WTC11 (cell line): ENCODE measurements around the gene CGNL1. TPM values are rescaled to one million over a fixed set of nuclear protein-coding genes. Genes with fewer than 3 reads are reported as not detected.

Experiments
- ATAC-seq: fragments of 200-7000 bp; cut with Tn5 transposase; 2 replicates; pipeline ENCODE4 v1.10.0; 2021; ENCODE audit warnings: mild to moderate bottlenecking, moderate library complexity
- CTCF ChIA-PET: fragments of 300-600 bp; sonication (Branson Sonifier 250); formaldehyde crosslinking; loops from one replicate; lab custom pipeline; 2021; ENCODE audit warnings: antibody characterized with exemption; lab: Charles Lee
- POLR2A ChIA-PET: fragments of 350-600 bp; sonication (Branson Sonifier 250); formaldehyde crosslinking; loops from one replicate; lab custom pipeline; 2021; ENCODE audit warnings: antibody characterized with exemption; lab: Charles Lee
- DNase-seq: peaks from one replicate; pipeline ENCODE4 v3.0.0; 2021; ENCODE audit warnings: low spot score
- H3K27ac Mint-ChIP-seq: 2 replicates; pipeline ENCODE4 v1.8.0; 2021; ENCODE audit warnings: mixed read lengths
- H3K27me3 Mint-ChIP-seq: 2 replicates; pipeline ENCODE4 v1.8.0; 2021; ENCODE audit warnings: low read depth, mild to moderate bottlenecking, moderate library complexity, mixed read lengths
- H3K36me3 Mint-ChIP-seq: 2 replicates; pipeline ENCODE4 v1.8.0; 2021; ENCODE audit warnings: mixed read lengths
- H3K4me1 Mint-ChIP-seq: 2 replicates; pipeline ENCODE4 v1.8.0; 2022; ENCODE audit warnings: mixed read lengths
- H3K4me3 Mint-ChIP-seq: 2 replicates; pipeline ENCODE4 v1.8.0; 2021; ENCODE audit warnings: mild to moderate bottlenecking, moderate library complexity, mixed read lengths
- H3K9me3 Mint-ChIP-seq: 2 replicates; pipeline ENCODE4 v1.8.0; 2021; ENCODE audit warnings: mixed read lengths
- ATF6 ChIP-seq: sonication (generic); formaldehyde crosslinking; IDR thresholded peaks from 2 replicates; pipeline ENCODE4 v1.8.1; 2023; ENCODE audit warnings: mild to moderate bottlenecking, missing genetic modification reagents
- E2F4 ChIP-seq: sonication (generic); formaldehyde crosslinking; IDR thresholded peaks from 2 replicates; pipeline ENCODE4 v1.8.1; 2022; ENCODE audit warnings: low read depth, mild to moderate bottlenecking, moderate library complexity, missing genetic modification reagents, borderline replicate concordance
- ELF4 ChIP-seq: sonication (generic); formaldehyde crosslinking; IDR thresholded peaks from 2 replicates; pipeline ENCODE4 v1.8.1; 2022; ENCODE audit warnings: low read depth, mild to moderate bottlenecking, moderate library complexity, missing genetic modification reagents
- EMX1 ChIP-seq: fragments of 250-450 bp; sonication (Bioruptor Pico); IDR thresholded peaks from 2 replicates; pipeline ENCODE4 v1.8.0; 2021; ENCODE audit warnings: mild to moderate bottlenecking
- FOXK1 ChIP-seq: sonication (generic); formaldehyde crosslinking; IDR thresholded peaks from 2 replicates; pipeline ENCODE4 v1.8.0; 2022; ENCODE audit warnings: mild to moderate bottlenecking, moderate library complexity, missing genetic modification reagents
- GRHL2 ChIP-seq: fragments of 250-450 bp; sonication (Bioruptor Pico); IDR thresholded peaks from 2 replicates; pipeline ENCODE4 v1.8.0; 2022; ENCODE audit warnings: mild to moderate bottlenecking, moderate library complexity; ENCODE audit not compliant: insufficient replicate concordance, severe bottlenecking
- KAT7 ChIP-seq: sonication (generic); formaldehyde crosslinking; IDR thresholded peaks from 2 replicates; pipeline ENCODE4 v1.8.1; 2023; ENCODE audit warnings: missing genetic modification reagents, mild to moderate bottlenecking, borderline replicate concordance
- MXD4 ChIP-seq: fragments of 250-450 bp; sonication (Bioruptor Pico); IDR thresholded peaks from 2 replicates; pipeline ENCODE4 v1.8.0; 2021; ENCODE audit warnings: mild to moderate bottlenecking, moderate library complexity, borderline replicate concordance
- NFATC4 ChIP-seq: fragments of 250-450 bp; sonication (Bioruptor Pico); IDR thresholded peaks from 2 replicates; pipeline ENCODE4 v1.9.0; 2021; ENCODE audit warnings: mild to moderate bottlenecking
- NR3C1 ChIP-seq: sonication (generic); formaldehyde crosslinking; conservative IDR thresholded peaks from 2 replicates; pipeline ENCODE4 v1.8.1; 2023; ENCODE audit warnings: low read depth, mild to moderate bottlenecking, missing genetic modification reagents
- PREB ChIP-seq: sonication (generic); formaldehyde crosslinking; IDR thresholded peaks from 2 replicates; pipeline ENCODE4 v1.8.1; 2022; ENCODE audit warnings: mild to moderate bottlenecking, missing genetic modification reagents, moderate library complexity, borderline replicate concordance
- SOX15 ChIP-seq: fragments of 250-450 bp; sonication (Bioruptor Pico); IDR thresholded peaks from 2 replicates; pipeline ENCODE4 v1.9.0; 2021; ENCODE audit warnings: mild to moderate bottlenecking
- TEAD1 ChIP-seq: sonication (generic); formaldehyde crosslinking; IDR thresholded peaks from 2 replicates; pipeline ENCODE4 v1.8.0; 2022; ENCODE audit warnings: mild to moderate bottlenecking, missing genetic modification reagents
- TEAD4 ChIP-seq: sonication (generic); formaldehyde crosslinking; IDR thresholded peaks from 2 replicates; pipeline ENCODE4 v1.8.0; 2022; ENCODE audit warnings: mild to moderate bottlenecking, missing genetic modification reagents
- ZNF138 ChIP-seq: sonication (generic); formaldehyde crosslinking; conservative IDR thresholded peaks from 2 replicates; pipeline ENCODE4 v1.8.1; 2022; ENCODE audit warnings: mild to moderate bottlenecking, moderate library complexity, missing genetic modification reagents
- ZNF232 ChIP-seq: sonication (generic); formaldehyde crosslinking; IDR thresholded peaks from 2 replicates; pipeline ENCODE4 v1.8.0; 2022; ENCODE audit warnings: mild to moderate bottlenecking, missing genetic modification reagents
- ZNF396 ChIP-seq: fragments of 250-450 bp; sonication (Bioruptor Pico); IDR thresholded peaks from 2 replicates; pipeline ENCODE4 v1.8.0; 2021; ENCODE audit warnings: mild to moderate bottlenecking, moderate library complexity, borderline replicate concordance
- ZNF512 ChIP-seq: sonication (generic); formaldehyde crosslinking; IDR thresholded peaks from 2 replicates; pipeline ENCODE4 v1.8.1; 2022; ENCODE audit warnings: missing genetic modification reagents, borderline replicate concordance
- ZNF532 ChIP-seq: fragments of 250-450 bp; sonication (Bioruptor Pico); IDR thresholded peaks from 2 replicates; pipeline ENCODE4 v1.9.0; 2021; ENCODE audit warnings: mild to moderate bottlenecking, borderline replicate concordance
- total RNA-seq: library from RNA; stranded (reverse); gene quantifications from 3 replicates; pipeline ENCODE4 v1.2.3, GENCODE V29; 2021

CGNL1 gene
- total RNA-seq, 1 experiment from 2014 or later: 57.3 TPM

- POLR2A ChIA-PET: no interaction called here
- peaks cover 29% of the 10 kb centered on the region for H3K4me1 Mint-ChIP-seq
- CTCF ChIA-PET: no interaction called here
- TF ChIP-seq NR3C1 (CRISPR knock-in tag) (no peak), ZNF396 (no peak)
- peaks cover 26% of the 10 kb centered on the region for H3K36me3 Mint-ChIP-seq
- ATAC-seq (no peak), DNase-seq (no peak)
- peak overlapping the region; percentile 20; the same call in 1 of the 2 replicates for H3K27ac Mint-ChIP-seq
- H3K4me3 Mint-ChIP-seq: no peak overlapping the region
- H3K9me3 Mint-ChIP-seq: no peaks in the 10 kb centered on the region
- no peaks in the 10 kb centered on the region for H3K27me3 Mint-ChIP-seq
These were observed 96.6 kb downstream of the CGNL1 start for GRCh38 chr15:57472861-57473260.

GRCh38 chr15:57476533-57476975 is 100.2 kb downstream of the CGNL1 start:
- ATAC-seq: no peak

More at GRCh38 chr15:57476533-57476975, 100.2 kb downstream of the CGNL1 start:
- POLR2A ChIA-PET: no interaction called here
- CTCF ChIA-PET: interaction anchor here (1.4 to 2.5 kb wide), 3 partner anchors 10 to 136 kb away, joined by 3 to 10 read pairs (median 5); no protein-coding TSS in a partner anchor
- no peaks in the 10 kb centered on the region for H3K9me3 Mint-ChIP-seq
- no peak for TF ChIP-seq ZNF138 (CRISPR knock-in tag)
- TF ChIP-seq ATF6 (CRISPR knock-in tag): no peak
- TF ChIP-seq ZNF532: no peak
- no peak for TF ChIP-seq KAT7 (CRISPR knock-in tag)
- TF ChIP-seq NFATC4 (CRISPR knock-in tag): no peak
- no peak for TF ChIP-seq E2F4 (CRISPR knock-in tag)
- TF ChIP-seq ZNF512 (CRISPR knock-in tag): no peak
- no peak for TF ChIP-seq TEAD4
- no peak for TF ChIP-seq EMX1 (CRISPR knock-in tag)
- no peak for TF ChIP-seq ELF4 (CRISPR knock-in tag)
- no peak for TF ChIP-seq PREB (CRISPR knock-in tag)
- no peak for TF ChIP-seq FOXK1 (CRISPR knock-in tag)
- no peak for TF ChIP-seq ZNF232 (CRISPR knock-in tag)
- no peak for TF ChIP-seq GRHL2
- no peak for TF ChIP-seq SOX15 (CRISPR knock-in tag)
- no peak for TF ChIP-seq MXD4 (CRISPR knock-in tag)
- TF ChIP-seq TEAD1 (CRISPR knock-in tag): no peak
- DNase-seq: no peak
- H3K4me3 Mint-ChIP-seq: no peak overlapping the region
- no peaks in the 10 kb centered on the region for H3K27me3 Mint-ChIP-seq
- H3K4me1 Mint-ChIP-seq: peaks cover 35% of the 10 kb centered on the region
- peak overlapping the region; percentile 57; the same call in 1 of the 2 replicates for H3K27ac Mint-ChIP-seq
- H3K36me3 Mint-ChIP-seq: peaks cover 44% of the 10 kb centered on the region
